HCT116 (cell line): Measurements from ENCODE around the gene RGS6. TPM values are rescaled to one million over a fixed set of nuclear protein-coding genes. Genes with fewer than 3 reads are reported as not detected.

Source experiments
- ATAC-seq: fragments of 200-7000 bp; cut with Tn5 transposase; 2 replicates; pipeline ENCODE4 v1.9.1; 2020; ENCODE audit warnings: mild to moderate bottlenecking, moderate library complexity
- BruUV-seq: library from RNA; stranded (reverse); fragments of 400-500 nt; replicated peaks from 2 replicates; lab custom pipeline; 2021; lab: Mats Ljungman, UMichigan
- CTCF ChIA-PET: fragments of 300-600 bp; sonication (Branson Sonifier 250); formaldehyde crosslinking; loops from one replicate; lab custom pipeline; 2021; ENCODE audit warnings: antibody characterized with exemption; lab: Charles Lee
- POLR2A ChIA-PET: fragments of 300-600, 350-600 bp; sonication (Branson Sonifier 250); formaldehyde crosslinking; loops from one replicate; lab custom pipeline; 2021; ENCODE audit warnings: antibody characterized with exemption; lab: Charles Lee
- RAD21 ChIA-PET, 2 experiments: fragments of 300-600 bp; sonication (Branson Sonifier 250); formaldehyde crosslinking; loops; one replicate each; lab custom pipeline; 2023; ENCODE audit warnings: low total read pairs in 2 of 2; ENCODE audit not compliant: uncharacterized antibody in 2 of 2, unreplicated experiment in 2 of 2, low non-redundant PET in 1 of 2; lab: Charles Lee
- DNase-seq: peaks from one replicate; pipeline ENCODE4 v3.0.0-alpha.2; 2010; ENCODE audit warnings: low read depth, low spot score
- H2AFZ ChIP-seq: fragments of 200-600 bp; shearing (Covaris generic), sonication (generic); 2 replicates; pipeline ENCODE4 v1.6.1; 2017; ENCODE audit warnings: low read depth, mixed run types, mixed read lengths, antibody characterized with exemption, low read length; ENCODE audit not compliant: poor library complexity, severe bottlenecking
- H3K27ac ChIP-seq: 2 replicates; pipeline ENCODE4 v1.5.1; 2012; ENCODE audit warnings: low read depth, low read length
- H3K27me3 ChIP-seq: fragments of 200-600 bp; sonication (generic); 2 replicates; pipeline ENCODE4 v1.6.1; 2016; ENCODE audit warnings: mixed run types, low read length, mixed read lengths; ENCODE audit not compliant: insufficient read depth
- H3K36me3 ChIP-seq, 2 experiments: fragments of 200-500 bp in 1 of 2; fragments of 200-600 bp in 1 of 2; sonication (Bioruptor generic) in 1 of 2; sonication (generic) in 1 of 2; 2 replicates each; pipeline versions ENCODE4 v1.5.1 to v1.6.1; 2014 to 2016; ENCODE audit warnings: low read length in 2 of 2, inconsistent platforms in 1 of 2, mixed read lengths in 1 of 2, mixed run types in 1 of 2; ENCODE audit not compliant: insufficient read depth in 2 of 2, control insufficient read depth in 1 of 2
- H3K4me1 ChIP-seq, 2 experiments: fragments of 200-600 bp in 1 of 2; sonication (generic) in 1 of 2; 2 replicates each; pipeline versions ENCODE4 v1.5.1 to v1.6.1; 2012 to 2017; ENCODE audit warnings: low read length in 2 of 2, inconsistent platforms in 1 of 2, mild to moderate bottlenecking in 1 of 2, mixed read lengths in 1 of 2, mixed run types in 1 of 2, moderate library complexity in 1 of 2; ENCODE audit not compliant: insufficient read depth in 2 of 2, control insufficient read depth in 1 of 2
- H3K4me2 ChIP-seq: fragments of 200-600 bp; sonication (generic); 2 replicates; pipeline ENCODE4 v1.6.1; 2017; ENCODE audit warnings: mixed run types, low read length, mixed read lengths
- H3K4me3 ChIP-seq, 2 experiments: fragments of 200-600 bp in 1 of 2; sonication (generic) in 1 of 2; replicated peaks in 1 of 2; 2 replicates each; pipeline ENCODE4 v1.5.1; 2011 to 2016; ENCODE audit warnings: low read length in 2 of 2, control low read depth in 1 of 2, low read depth in 1 of 2, mild to moderate bottlenecking in 1 of 2, mixed read lengths in 1 of 2, mixed run types in 1 of 2
- H3K79me2 ChIP-seq: fragments of 200-600 bp; sonication (generic); 2 replicates; pipeline ENCODE4 v1.6.1; 2017; ENCODE audit warnings: mild to moderate bottlenecking, mixed run types, low read length, moderate library complexity, mixed read lengths; ENCODE audit not compliant: insufficient read depth
- H3K9ac ChIP-seq: fragments of 200-600 bp; sonication (generic); 2 replicates; pipeline ENCODE4 v1.6.1; 2016; ENCODE audit warnings: low read length, mixed read lengths
- H3K9me2 ChIP-seq: fragments of 200-600 bp; sonication (generic), shearing (Covaris generic); 2 replicates; pipeline ENCODE4 v1.6.1; 2017; ENCODE audit warnings: mixed run types, mild to moderate bottlenecking, moderate library complexity; ENCODE audit not compliant: insufficient read depth
- H3K9me3 ChIP-seq, 2 experiments: fragments of 200-500 bp in 1 of 2; fragments of 200-600 bp in 1 of 2; sonication (Bioruptor generic) in 1 of 2; sonication (generic) in 1 of 2; 2 replicates each; pipeline ENCODE4 v1.6.1; 2014 to 2017; ENCODE audit warnings: low read length in 2 of 2, mixed read lengths in 2 of 2, inconsistent platforms in 1 of 2, low read depth in 1 of 2, mild to moderate bottlenecking in 1 of 2, mixed run types in 1 of 2, moderate library complexity in 1 of 2; ENCODE audit not compliant: control insufficient read depth in 1 of 2, insufficient read depth in 1 of 2
- H4K20me1 ChIP-seq: fragments of 200-600 bp; sonication (generic), shearing (Covaris generic); 2 replicates; pipeline ENCODE4 v1.6.1; 2017; ENCODE audit warnings: mixed run types, mild to moderate bottlenecking, moderate library complexity; ENCODE audit not compliant: insufficient read depth
- CBX3 ChIP-seq: IDR thresholded peaks from 2 replicates; pipeline ENCODE4 v1.6.1; 2012; ENCODE audit warnings: low read depth
- ELF1 ChIP-seq: IDR thresholded peaks from 2 replicates; pipeline ENCODE4 v1.6.1; 2012; ENCODE audit warnings: low read depth, borderline replicate concordance
- EZH2 ChIP-seq: fragments of 200-600 bp; sonication (generic); IDR thresholded peaks from 2 replicates; pipeline ENCODE4 v1.6.1; 2017; ENCODE audit warnings: antibody characterized with exemption, mixed run types
- EZH2phosphoT487 ChIP-seq: fragments of 200-600 bp; IDR thresholded peaks from 2 replicates; pipeline ENCODE4 v1.6.1; 2018; ENCODE audit warnings: antibody characterized with exemption, borderline replicate concordance
- FOSL1 ChIP-seq: IDR thresholded peaks from 2 replicates; pipeline ENCODE4 v1.6.1; 2012; ENCODE audit warnings: low read depth
- JUND ChIP-seq: IDR thresholded peaks from 2 replicates; pipeline ENCODE4 v1.6.1; 2012
- POLR2A ChIP-seq: IDR thresholded peaks from 2 replicates; pipeline ENCODE4 v1.7.0; 2011; ENCODE audit warnings: borderline replicate concordance; ENCODE audit not compliant: insufficient read depth, insufficient read length; ENCODE audit errors: extremely low read depth
- POLR2AphosphoS5 ChIP-seq: IDR thresholded peaks from 2 replicates; pipeline ENCODE4 v1.6.1; 2011; ENCODE audit warnings: mild to moderate bottlenecking, low read depth, low read length, moderate library complexity
- RAD21 ChIP-seq: IDR thresholded peaks from 2 replicates; pipeline ENCODE4 v1.6.1; 2012; ENCODE audit warnings: low read depth, mild to moderate bottlenecking
- SIN3A ChIP-seq: IDR thresholded peaks from 2 replicates; pipeline ENCODE4 v1.6.1; 2012; ENCODE audit warnings: low read depth
- SP1 ChIP-seq: IDR thresholded peaks from 2 replicates; pipeline ENCODE4 v1.6.1; 2012; ENCODE audit warnings: low read depth
- YY1 ChIP-seq: IDR thresholded peaks from 2 replicates; pipeline ENCODE4 v1.6.1; 2011; ENCODE audit warnings: low read length, low read depth, moderate library complexity, mild to moderate bottlenecking; ENCODE audit not compliant: insufficient replicate concordance; ENCODE audit errors: extremely low read depth
- ZFX ChIP-seq: fragments of 450-650 bp; IDR thresholded peaks from 2 replicates; pipeline ENCODE4 v1.6.1; 2017
- ZNF274 ChIP-seq: fragments of 200-500 bp; sonication (Bioruptor generic); IDR thresholded peaks from 2 replicates; pipeline ENCODE4 v1.6.1; 2014; ENCODE audit warnings: mild to moderate bottlenecking, low read depth, low read length, inconsistent platforms
- intact Hi-C: fragments of 100-400 bp; cut with micrococcal nuclease; formaldehyde crosslinking; loops from 2 replicates; pipeline ENCODE4 v1.10.0; 2022
- total RNA-seq: library from RNA; stranded (reverse); gene quantifications from one replicate; pipeline ENCODE4 v1.2.1, GENCODE V29; 2021; ENCODE audit not compliant: unreplicated experiment
- TF ChIP-seq, protein P1 (sequence below): IDR thresholded peaks from 2 replicates; pipeline ENCODE4 v1.6.1; 2012; ENCODE audit warnings: low read depth
- TF ChIP-seq, protein P2 (sequence below): IDR thresholded peaks from 2 replicates; pipeline ENCODE4 v1.6.1; 2011; ENCODE audit warnings: mild to moderate bottlenecking, low read length, moderate library complexity; ENCODE audit not compliant: insufficient replicate concordance; ENCODE audit errors: extremely low read depth
- TF ChIP-seq, protein P3 (sequence below), 3 experiments: fragments of 200-600 bp in 1 of 3; sonication (generic) in 1 of 3; IDR thresholded peaks in 2 of 3; conservative IDR thresholded peaks in 1 of 3; 2 replicates each; pipeline ENCODE4 v1.5.1; 2012 to 2017; ENCODE audit warnings: low read depth in 2 of 3, low read length in 2 of 3, antibody characterized with exemption in 1 of 3, borderline replicate concordance in 1 of 3, control low read depth in 1 of 3, mild to moderate bottlenecking in 1 of 3, mixed read lengths in 1 of 3, mixed run types in 1 of 3, moderate library complexity in 1 of 3; ENCODE audit not compliant: insufficient read depth in 1 of 3
- TF ChIP-seq, protein P4 (sequence below): IDR thresholded peaks from 2 replicates; pipeline ENCODE4 v1.6.1; 2012

Gene RGS6
- total RNA-seq, 1 experiment from 2014 or later = 4.7 TPM

DNA sequence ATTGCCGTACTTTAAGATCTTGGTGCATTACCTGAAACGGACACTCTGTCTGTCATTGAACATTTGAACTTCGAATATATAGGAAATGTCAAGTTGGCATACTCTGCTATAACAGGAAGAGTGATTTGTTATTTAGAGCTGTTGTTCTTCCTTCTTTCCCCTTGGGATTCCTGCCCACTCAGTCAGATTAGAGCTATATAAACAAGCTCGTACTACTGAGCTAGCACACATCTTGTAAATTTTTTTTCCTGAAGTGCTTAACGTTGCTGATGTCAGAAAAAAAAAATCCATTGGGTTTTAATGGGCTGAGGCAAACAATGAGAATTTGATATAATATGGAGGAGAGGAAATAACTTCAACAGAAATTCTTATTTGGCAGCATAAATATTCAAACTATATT is 26.8 kb downstream of the RGS6 start:
- Histone ChIP-seq H3K9me3 (no peaks in the 10 kb centered on the region), H3K4me2 (no peak overlapping the region), H3K79me2 (no peaks in the 10 kb centered on the region), H3K9me2 (no peaks in the 10 kb centered on the region), H3K27ac (no peak overlapping the region), H3K36me3 (no peaks in the 10 kb centered on the region), H3K9ac (no peak overlapping the region), H3K27me3 (no peaks in the 10 kb centered on the region), H3K4me3 (no peak overlapping the region), H4K20me1 (no peaks in the 10 kb centered on the region), H3K4me1 (no peaks in the 10 kb centered on the region), H2AFZ (no peak overlapping the region)
- ChIA-PET RAD21 (no interaction called here), POLR2A (no interaction called here), CTCF (no interaction called here)
- intact Hi-C loops = no loop called here
- DNase-seq = no peak
- BruUV-seq = no TSS peak
- ATAC-seq = no peak
- TF ChIP-seq EZH2phosphoT487 (no peak), SP1 (no peak), POLR2A (no peak), ELF1 (no peak), ZFX (no peak), POLR2AphosphoS5 (no peak), EZH2 (no peak), CBX3 (no peak), YY1 (no peak), RAD21 (no peak), JUND (no peak), SIN3A (no peak), ZNF274 (no peak), FOSL1 (no peak)
- TF ChIP-seq, protein P1, sequence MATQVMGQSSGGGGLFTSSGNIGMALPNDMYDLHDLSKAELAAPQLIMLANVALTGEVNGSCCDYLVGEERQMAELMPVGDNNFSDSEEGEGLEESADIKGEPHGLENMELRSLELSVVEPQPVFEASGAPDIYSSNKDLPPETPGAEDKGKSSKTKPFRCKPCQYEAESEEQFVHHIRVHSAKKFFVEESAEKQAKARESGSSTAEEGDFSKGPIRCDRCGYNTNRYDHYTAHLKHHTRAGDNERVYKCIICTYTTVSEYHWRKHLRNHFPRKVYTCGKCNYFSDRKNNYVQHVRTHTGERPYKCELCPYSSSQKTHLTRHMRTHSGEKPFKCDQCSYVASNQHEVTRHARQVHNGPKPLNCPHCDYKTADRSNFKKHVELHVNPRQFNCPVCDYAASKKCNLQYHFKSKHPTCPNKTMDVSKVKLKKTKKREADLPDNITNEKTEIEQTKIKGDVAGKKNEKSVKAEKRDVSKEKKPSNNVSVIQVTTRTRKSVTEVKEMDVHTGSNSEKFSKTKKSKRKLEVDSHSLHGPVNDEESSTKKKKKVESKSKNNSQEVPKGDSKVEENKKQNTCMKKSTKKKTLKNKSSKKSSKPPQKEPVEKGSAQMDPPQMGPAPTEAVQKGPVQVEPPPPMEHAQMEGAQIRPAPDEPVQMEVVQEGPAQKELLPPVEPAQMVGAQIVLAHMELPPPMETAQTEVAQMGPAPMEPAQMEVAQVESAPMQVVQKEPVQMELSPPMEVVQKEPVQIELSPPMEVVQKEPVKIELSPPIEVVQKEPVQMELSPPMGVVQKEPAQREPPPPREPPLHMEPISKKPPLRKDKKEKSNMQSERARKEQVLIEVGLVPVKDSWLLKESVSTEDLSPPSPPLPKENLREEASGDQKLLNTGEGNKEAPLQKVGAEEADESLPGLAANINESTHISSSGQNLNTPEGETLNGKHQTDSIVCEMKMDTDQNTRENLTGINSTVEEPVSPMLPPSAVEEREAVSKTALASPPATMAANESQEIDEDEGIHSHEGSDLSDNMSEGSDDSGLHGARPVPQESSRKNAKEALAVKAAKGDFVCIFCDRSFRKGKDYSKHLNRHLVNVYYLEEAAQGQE = no peak
- TF ChIP-seq, protein P2, sequence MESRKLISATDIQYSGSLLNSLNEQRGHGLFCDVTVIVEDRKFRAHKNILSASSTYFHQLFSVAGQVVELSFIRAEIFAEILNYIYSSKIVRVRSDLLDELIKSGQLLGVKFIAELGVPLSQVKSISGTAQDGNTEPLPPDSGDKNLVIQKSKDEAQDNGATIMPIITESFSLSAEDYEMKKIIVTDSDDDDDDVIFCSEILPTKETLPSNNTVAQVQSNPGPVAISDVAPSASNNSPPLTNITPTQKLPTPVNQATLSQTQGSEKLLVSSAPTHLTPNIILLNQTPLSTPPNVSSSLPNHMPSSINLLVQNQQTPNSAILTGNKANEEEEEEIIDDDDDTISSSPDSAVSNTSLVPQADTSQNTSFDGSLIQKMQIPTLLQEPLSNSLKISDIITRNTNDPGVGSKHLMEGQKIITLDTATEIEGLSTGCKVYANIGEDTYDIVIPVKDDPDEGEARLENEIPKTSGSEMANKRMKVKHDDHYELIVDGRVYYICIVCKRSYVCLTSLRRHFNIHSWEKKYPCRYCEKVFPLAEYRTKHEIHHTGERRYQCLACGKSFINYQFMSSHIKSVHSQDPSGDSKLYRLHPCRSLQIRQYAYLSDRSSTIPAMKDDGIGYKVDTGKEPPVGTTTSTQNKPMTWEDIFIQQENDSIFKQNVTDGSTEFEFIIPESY = no peak
- TF ChIP-seq, protein P3, sequence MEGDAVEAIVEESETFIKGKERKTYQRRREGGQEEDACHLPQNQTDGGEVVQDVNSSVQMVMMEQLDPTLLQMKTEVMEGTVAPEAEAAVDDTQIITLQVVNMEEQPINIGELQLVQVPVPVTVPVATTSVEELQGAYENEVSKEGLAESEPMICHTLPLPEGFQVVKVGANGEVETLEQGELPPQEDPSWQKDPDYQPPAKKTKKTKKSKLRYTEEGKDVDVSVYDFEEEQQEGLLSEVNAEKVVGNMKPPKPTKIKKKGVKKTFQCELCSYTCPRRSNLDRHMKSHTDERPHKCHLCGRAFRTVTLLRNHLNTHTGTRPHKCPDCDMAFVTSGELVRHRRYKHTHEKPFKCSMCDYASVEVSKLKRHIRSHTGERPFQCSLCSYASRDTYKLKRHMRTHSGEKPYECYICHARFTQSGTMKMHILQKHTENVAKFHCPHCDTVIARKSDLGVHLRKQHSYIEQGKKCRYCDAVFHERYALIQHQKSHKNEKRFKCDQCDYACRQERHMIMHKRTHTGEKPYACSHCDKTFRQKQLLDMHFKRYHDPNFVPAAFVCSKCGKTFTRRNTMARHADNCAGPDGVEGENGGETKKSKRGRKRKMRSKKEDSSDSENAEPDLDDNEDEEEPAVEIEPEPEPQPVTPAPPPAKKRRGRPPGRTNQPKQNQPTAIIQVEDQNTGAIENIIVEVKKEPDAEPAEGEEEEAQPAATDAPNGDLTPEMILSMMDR (IDR thresholded peaks at IDR 0.05 in 2 of 3, conservative IDR thresholded peaks at IDR 0.05 in 1 of 3; ENCODE audit: borderline replicate concordance in 1 of 3, insufficient read depth in 1 of 3, low read depth in 2 of 3, low read length in 2 of 3) = no peak
- TF ChIP-seq, protein P4, sequence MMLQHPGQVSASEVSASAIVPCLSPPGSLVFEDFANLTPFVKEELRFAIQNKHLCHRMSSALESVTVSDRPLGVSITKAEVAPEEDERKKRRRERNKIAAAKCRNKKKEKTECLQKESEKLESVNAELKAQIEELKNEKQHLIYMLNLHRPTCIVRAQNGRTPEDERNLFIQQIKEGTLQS = no peak
